HepG2 (cell line): ENCODE data around the gene PTGDS. TPM values are rescaled to one million over a fixed set of nuclear protein-coding genes. Genes with fewer than 3 reads are reported as not detected.

Experiments used
- ARHGAP35 ChIP-seq: sonication (generic); formaldehyde crosslinking; IDR thresholded peaks from 2 replicates; pipeline ENCODE4 v1.9.0; 2022; ENCODE audit warnings: mild to moderate bottlenecking, inconsistent platforms, moderate library complexity, missing genetic modification reagents, borderline replicate concordance
- ATF6 ChIP-seq: sonication (generic); formaldehyde crosslinking; conservative IDR thresholded peaks from 2 replicates; pipeline ENCODE4 v1.4.0; 2020; ENCODE audit warnings: missing genetic modification reagents
- CBFB ChIP-seq: sonication (generic); formaldehyde crosslinking; IDR thresholded peaks from 2 replicates; pipeline ENCODE4 v1.4.0; 2020; ENCODE audit warnings: missing genetic modification reagents
- CHD4 ChIP-seq: fragments of 200-600 bp; sonication (generic); IDR thresholded peaks from 2 replicates; pipeline ENCODE4 v1.7.0; 2017; ENCODE audit warnings: mild to moderate bottlenecking, low read length, borderline replicate concordance
- DR1 ChIP-seq: sonication (generic); formaldehyde crosslinking; IDR thresholded peaks from 2 replicates; pipeline ENCODE4 v1.8.0; 2021; ENCODE audit warnings: mild to moderate bottlenecking, missing genetic modification reagents, inconsistent platforms
- EED ChIP-seq: sonication (generic); formaldehyde crosslinking; IDR thresholded peaks from 2 replicates; pipeline ENCODE4 v1.5.0; 2020; ENCODE audit warnings: mild to moderate bottlenecking, missing genetic modification reagents
- GMEB1 ChIP-seq: sonication (generic); formaldehyde crosslinking; IDR thresholded peaks from 2 replicates; pipeline ENCODE4 v1.5.1; 2020; ENCODE audit warnings: missing genetic modification reagents, mild to moderate bottlenecking, borderline replicate concordance
- REXO4 ChIP-seq: sonication (generic); formaldehyde crosslinking; IDR thresholded peaks from 2 replicates; pipeline ENCODE4 v1.8.0; 2022; ENCODE audit warnings: missing genetic modification reagents, mild to moderate bottlenecking, borderline replicate concordance
- RNF219 ChIP-seq: sonication (generic); formaldehyde crosslinking; IDR thresholded peaks from 2 replicates; pipeline ENCODE4 v1.5.0; 2020; ENCODE audit warnings: mild to moderate bottlenecking, missing genetic modification reagents
- SALL2 ChIP-seq: sonication (generic); formaldehyde crosslinking; IDR thresholded peaks from 2 replicates; pipeline ENCODE4 v1.8.1; 2023; ENCODE audit warnings: mild to moderate bottlenecking, missing genetic modification reagents, inconsistent platforms
- SCMH1 ChIP-seq: sonication (generic); formaldehyde crosslinking; IDR thresholded peaks from 2 replicates; pipeline ENCODE4 v1.9.0; 2021; ENCODE audit warnings: missing genetic modification reagents, mild to moderate bottlenecking, borderline replicate concordance
- SRSF9 ChIP-seq: fragments of 200-400 bp; formaldehyde crosslinking; IDR thresholded peaks from 2 replicates; pipeline ENCODE4 v1.6.1; 2018; ENCODE audit warnings: borderline replicate concordance, mild to moderate bottlenecking, low read depth, low read length; ENCODE audit not compliant: insufficient read depth, poor library complexity, severe bottlenecking
- TBP ChIP-seq: sonication (generic); formaldehyde crosslinking; IDR thresholded peaks from 2 replicates; pipeline ENCODE4 v1.5.0; 2020; ENCODE audit warnings: missing genetic modification reagents
- YEATS4 ChIP-seq: sonication (generic); formaldehyde crosslinking; IDR thresholded peaks from 2 replicates; pipeline ENCODE4 v1.4.0; 2020; ENCODE audit warnings: missing genetic modification reagents, borderline replicate concordance
- ZBTB49 ChIP-seq: sonication (generic); formaldehyde crosslinking; IDR thresholded peaks from 2 replicates; pipeline ENCODE4 v1.4.0; 2020; ENCODE audit warnings: missing genetic modification reagents, borderline replicate concordance
- ZFP36L1 ChIP-seq: sonication (generic); formaldehyde crosslinking; IDR thresholded peaks from 2 replicates; pipeline ENCODE4 v1.8.0; 2022; ENCODE audit warnings: mild to moderate bottlenecking, missing genetic modification reagents, moderate library complexity
- polyA plus RNA-seq, 8 experiments: library from polyadenylated mRNA; depleted of rRNA in 3 of 8; stranded (reverse) in 7 of 8; unstranded in 1 of 8; fragments of >200 nt; fragmentation: Illumina TruSeq in 4 of 8; extraction: Trizol in 4 of 8; gene quantifications; 2 replicates each; pipeline versions ENCODE4 v1.2.1 to v1.2.3, GENCODE V29; 2011 to 2016; ENCODE audit warnings: low read depth in 4 of 8, missing spikeins in 1 of 8, mixed read lengths in 1 of 8; ENCODE audit not compliant: insufficient read depth in 1 of 8
- total RNA-seq, 5 experiments: library from RNA; depleted of rRNA; stranded (reverse); fragments of >200 nt; fragmentation: Illumina TruSeq; extraction: Trizol; gene quantifications; 2 replicates each; pipeline ENCODE4 v1.2.3, GENCODE V29; 2016; ENCODE audit warnings: low read depth in 1 of 5
- TF ChIP-seq, protein P1 (sequence below): sonication (generic); formaldehyde crosslinking; IDR thresholded peaks from 2 replicates; pipeline ENCODE4 v1.8.1; 2022; ENCODE audit warnings: mild to moderate bottlenecking, missing genetic modification reagents

PTGDS gene
- total and polyA plus RNA-seq, 2 of the 13 experiments (the other 11 are each of a cell fraction or from before 2014, with no cell fraction given), result 0.33 to 0.50 TPM

GRCh38 chr9:136991993-136992818 is 14.9 kb downstream of the PTGDS start, which contains the start of gene PAXX (continued):
- TF ChIP-seq SCMH1 (CRISPR knock-in tag), result no peak
- no peak for TF ChIP-seq REXO4 (CRISPR knock-in tag)
- TF ChIP-seq YEATS4 (CRISPR knock-in tag), result peak; percentile 46; the same call in 1 of the 2 replicates
- no peak for TF ChIP-seq DR1 (CRISPR knock-in tag)
- no peak for TF ChIP-seq RNF219 (CRISPR knock-in tag)
- TF ChIP-seq SRSF9, result no peak
- TF ChIP-seq ZBTB49 (CRISPR knock-in tag), result no peak
- peak; percentile 45; the same call in 1 of the 2 replicates for TF ChIP-seq SALL2 (CRISPR knock-in tag)
- no peak for TF ChIP-seq CBFB (CRISPR knock-in tag)
- no peak for TF ChIP-seq EED (CRISPR knock-in tag)
- TF ChIP-seq ATF6 (CRISPR knock-in tag), result no peak
- TF ChIP-seq ZFP36L1, result 0 out of 2 replicates have a peak, but pooled peaks have one; percentile 62
- TF ChIP-seq, protein P1, sequence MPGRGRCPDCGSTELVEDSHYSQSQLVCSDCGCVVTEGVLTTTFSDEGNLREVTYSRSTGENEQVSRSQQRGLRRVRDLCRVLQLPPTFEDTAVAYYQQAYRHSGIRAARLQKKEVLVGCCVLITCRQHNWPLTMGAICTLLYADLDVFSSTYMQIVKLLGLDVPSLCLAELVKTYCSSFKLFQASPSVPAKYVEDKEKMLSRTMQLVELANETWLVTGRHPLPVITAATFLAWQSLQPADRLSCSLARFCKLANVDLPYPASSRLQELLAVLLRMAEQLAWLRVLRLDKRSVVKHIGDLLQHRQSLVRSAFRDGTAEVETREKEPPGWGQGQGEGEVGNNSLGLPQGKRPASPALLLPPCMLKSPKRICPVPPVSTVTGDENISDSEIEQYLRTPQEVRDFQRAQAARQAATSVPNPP (CRISPR knock-in tag), result no peak
- no peak for TF ChIP-seq ARHGAP35 (CRISPR knock-in tag)
- no peak for TF ChIP-seq TBP (CRISPR knock-in tag)
- TF ChIP-seq CHD4, result no peak
- peak; percentile 42; the same call in 1 of the 2 replicates for TF ChIP-seq GMEB1
